ENCODE data around the gene NHSL1. TPM values are rescaled to one million over a fixed set of nuclear protein-coding genes. Genes with fewer than 3 reads are reported as not detected.

Gene NHSL1
- polyA plus RNA-seq, 1 experiment = 10.5 TPM

GRCh38 chr6:138524526-138524925 is 25.2 kb upstream of the NHSL1 start:
- no peak for TF ChIP-seq CTCF (IDR thresholded peaks at IDR 0.05; ENCODE audit: low read depth, low read length)
- Histone ChIP-seq H3K4me3 (ENCODE audit: low read depth, low read length) (no peak overlapping the region), H3K9me3 (ENCODE audit: control insufficient read depth, insufficient read depth, low read length) (no peaks in the 10 kb centered on the region), H3K27ac (ENCODE audit: low read depth, low read length) (no peak overlapping the region), H3K27me3 (ENCODE audit: control insufficient read depth, insufficient read depth, low read length) (no peaks in the 10 kb centered on the region)
- DNase-seq (ENCODE audit: low read depth, low spot score) = no peak
- ChIA-PET POLR2A (no interaction called here), CTCF (interaction anchor here (1.6 kb wide), 2 partner anchors 14 to 241 kb away, joined by 4 to 7 read pairs; no protein-coding TSS in a partner anchor)

GRCh38 chr6:138523347-138524210 is 24.3 kb upstream of the NHSL1 start:
- Histone ChIP-seq H3K4me3 (ENCODE audit: low read depth, low read length) (no peak overlapping the region), H3K27me3 (ENCODE audit: control insufficient read depth, insufficient read depth, low read length) (no peaks in the 10 kb centered on the region), H3K9me3 (ENCODE audit: control insufficient read depth, insufficient read depth, low read length) (no peaks in the 10 kb centered on the region), H3K27ac (ENCODE audit: low read depth, low read length) (no peak overlapping the region)
- ChIA-PET POLR2A (interaction anchor here (0.6 kb wide), 4 partner anchors 9 to 196 kb away, joined by 3 to 7 read pairs (median 3); no protein-coding TSS in a partner anchor), CTCF (interaction anchor here (0.6 to 1.6 kb wide), 5 partner anchors 13 to 517 kb away, joined by 3 to 7 read pairs (median 4); no protein-coding TSS in a partner anchor)
- DNase-seq (ENCODE audit: low read depth, low spot score) = no peak
- TF ChIP-seq CTCF (IDR thresholded peaks at IDR 0.05; ENCODE audit: low read depth, low read length) = no peak

- Histone ChIP-seq H3K27ac (ENCODE audit: low read depth, low read length) (no peak overlapping the region), H3K27me3 (ENCODE audit: control insufficient read depth, insufficient read depth, low read length) (no peaks in the 10 kb centered on the region), H3K9me3 (ENCODE audit: control insufficient read depth, insufficient read depth, low read length) (peaks cover 3% of the 10 kb centered on the region; the same call in 1 of the 2 replicates), H3K4me3 (ENCODE audit: low read depth, low read length) (no peak overlapping the region)
- no peak for TF ChIP-seq CTCF (IDR thresholded peaks at IDR 0.05; ENCODE audit: low read depth, low read length)
- CTCF ChIA-PET = interaction anchor here (0.6 to 1.3 kb wide), 4 partner anchors 14 to 516 kb away, joined by 3 to 4 read pairs (median 4); no protein-coding TSS in a partner anchor
- no peak for DNase-seq (ENCODE audit: low read depth, low spot score)
- POLR2A ChIA-PET = no interaction called here
Observed at GRCh38 chr6:138522611-138523010, 23.3 kb upstream of the NHSL1 start.

GRCh38 chr6:138521790-138522189 is 22.5 kb upstream of the NHSL1 start:
- Histone ChIP-seq H3K27ac (ENCODE audit: low read depth, low read length) (no peak overlapping the region), H3K4me3 (ENCODE audit: low read depth, low read length) (no peak overlapping the region), H3K9me3 (ENCODE audit: control insufficient read depth, insufficient read depth, low read length) (peaks cover 4% of the 10 kb centered on the region; the same call in 1 of the 2 replicates), H3K27me3 (ENCODE audit: control insufficient read depth, insufficient read depth, low read length) (no peaks in the 10 kb centered on the region)
- no peak for DNase-seq (ENCODE audit: low read depth, low spot score)
- CTCF ChIA-PET = interaction anchor here (1.5 to 2.4 kb wide), 6 partner anchors 14 to 406 kb away, joined by 7 to 20 read pairs (median 10); no protein-coding TSS in a partner anchor
- POLR2A ChIA-PET = no interaction called here
- no peak for TF ChIP-seq CTCF (IDR thresholded peaks at IDR 0.05; ENCODE audit: low read depth, low read length)

- no peak overlapping the region for H3K27ac ChIP-seq (ENCODE audit: low read depth, low read length)
- ChIA-PET CTCF (interaction anchor here (0.6 to 2.4 kb wide), 26 partner anchors 9 to 405 kb away, joined by 3 to 21 read pairs (median 4); partner anchors contain the start of gene NHSL1), POLR2A (no interaction called here)
- no peak for DNase-seq (ENCODE audit: low read depth, low spot score)
- TF ChIP-seq CTCF (IDR thresholded peaks at IDR 0.05; ENCODE audit: low read depth, low read length) = peak; percentile 38; the same call in 1 of the 2 replicates
- no peaks in the 10 kb centered on the region for H3K27me3 ChIP-seq (ENCODE audit: control insufficient read depth, insufficient read depth, low read length)
- H3K9me3 ChIP-seq (ENCODE audit: control insufficient read depth, insufficient read depth, low read length) = peaks cover 4% of the 10 kb centered on the region; the same call in 1 of the 2 replicates
- H3K4me3 ChIP-seq (ENCODE audit: low read depth, low read length) = no peak overlapping the region
Observed at GRCh38 chr6:138520463-138520862, 21.2 kb upstream of the NHSL1 start.

All from AG04450 (cell line).